Mammary epithelial cell (primary cell): ENCODE data around the gene PAOX.
"Not testable (repeated sequence)": the region's sequence is repeated elsewhere in the genome, so short reads cannot be mapped to it uniquely, and the experiment has no call there.

ENCODE experiments used
- CTCF ChIP-seq, 2 donors: IDR thresholded peaks in 1 of 2; conservative IDR thresholded peaks in 1 of 2; 2 replicates each; pipeline ENCODE4 v1.5.1; 2011 to 2012; ENCODE audit warnings: inconsistent platforms in 2 of 2, low read length in 2 of 2, mild to moderate bottlenecking in 2 of 2, control low read depth in 1 of 2, low read depth in 1 of 2; ENCODE audit not compliant: insufficient read depth in 1 of 2; ENCODE audit errors: extremely low read depth in 1 of 2
- EZH2 ChIP-seq: IDR thresholded peaks from 2 replicates; pipeline ENCODE4 v1.6.1; 2012; ENCODE audit warnings: low read length, inconsistent platforms, borderline replicate concordance

- not testable (repeated sequence) for TF ChIP-seq CTCF (conservative IDR thresholded peaks at IDR 0.05 in 1 of 2, IDR thresholded peaks at IDR 0.05 in 1 of 2; ENCODE audit: extremely low read depth in 1 of 2, insufficient read depth in 1 of 2, low read depth in 1 of 2, low read length in 2 of 2); EZH2
These were observed 45.0 kb downstream of the PAOX start for GRCh38 chr10:133424102-133424501.
